GM13976 (cell line): ENCODE results near the gene CNOT10.

Source experiments
- DNase-seq: peaks from one replicate; pipeline ENCODE4 v3.0.0; 2012; ENCODE audit warnings: low spot score
- in situ Hi-C: fragments of 300-500 bp; cut with MboI; formaldehyde crosslinking; loops from one replicate; pipeline ENCODE4 v1.12.0; 2022; ENCODE audit warnings: low sequenced_read_pairs, mixed read lengths, inconsistent platforms; ENCODE audit not compliant: unreplicated experiment
- TF ChIP-seq, protein P1 (sequence below): IDR thresholded peaks from 2 replicates; pipeline ENCODE4 v1.5.1; 2012; ENCODE audit warnings: borderline replicate concordance, mild to moderate bottlenecking; ENCODE audit not compliant: insufficient read depth; ENCODE audit errors: extremely low read depth, missing control alignments, control extremely low read depth

CNOT10 gene, protein sequence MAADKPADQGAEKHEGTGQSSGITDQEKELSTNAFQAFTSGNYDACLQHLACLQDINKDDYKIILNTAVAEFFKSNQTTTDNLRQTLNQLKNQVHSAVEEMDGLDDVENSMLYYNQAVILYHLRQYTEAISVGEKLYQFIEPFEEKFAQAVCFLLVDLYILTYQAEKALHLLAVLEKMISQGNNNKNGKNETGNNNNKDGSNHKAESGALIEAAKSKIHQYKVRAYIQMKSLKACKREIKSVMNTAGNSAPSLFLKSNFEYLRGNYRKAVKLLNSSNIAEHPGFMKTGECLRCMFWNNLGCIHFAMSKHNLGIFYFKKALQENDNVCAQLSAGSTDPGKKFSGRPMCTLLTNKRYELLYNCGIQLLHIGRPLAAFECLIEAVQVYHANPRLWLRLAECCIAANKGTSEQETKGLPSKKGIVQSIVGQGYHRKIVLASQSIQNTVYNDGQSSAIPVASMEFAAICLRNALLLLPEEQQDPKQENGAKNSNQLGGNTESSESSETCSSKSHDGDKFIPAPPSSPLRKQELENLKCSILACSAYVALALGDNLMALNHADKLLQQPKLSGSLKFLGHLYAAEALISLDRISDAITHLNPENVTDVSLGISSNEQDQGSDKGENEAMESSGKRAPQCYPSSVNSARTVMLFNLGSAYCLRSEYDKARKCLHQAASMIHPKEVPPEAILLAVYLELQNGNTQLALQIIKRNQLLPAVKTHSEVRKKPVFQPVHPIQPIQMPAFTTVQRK

DNA sequence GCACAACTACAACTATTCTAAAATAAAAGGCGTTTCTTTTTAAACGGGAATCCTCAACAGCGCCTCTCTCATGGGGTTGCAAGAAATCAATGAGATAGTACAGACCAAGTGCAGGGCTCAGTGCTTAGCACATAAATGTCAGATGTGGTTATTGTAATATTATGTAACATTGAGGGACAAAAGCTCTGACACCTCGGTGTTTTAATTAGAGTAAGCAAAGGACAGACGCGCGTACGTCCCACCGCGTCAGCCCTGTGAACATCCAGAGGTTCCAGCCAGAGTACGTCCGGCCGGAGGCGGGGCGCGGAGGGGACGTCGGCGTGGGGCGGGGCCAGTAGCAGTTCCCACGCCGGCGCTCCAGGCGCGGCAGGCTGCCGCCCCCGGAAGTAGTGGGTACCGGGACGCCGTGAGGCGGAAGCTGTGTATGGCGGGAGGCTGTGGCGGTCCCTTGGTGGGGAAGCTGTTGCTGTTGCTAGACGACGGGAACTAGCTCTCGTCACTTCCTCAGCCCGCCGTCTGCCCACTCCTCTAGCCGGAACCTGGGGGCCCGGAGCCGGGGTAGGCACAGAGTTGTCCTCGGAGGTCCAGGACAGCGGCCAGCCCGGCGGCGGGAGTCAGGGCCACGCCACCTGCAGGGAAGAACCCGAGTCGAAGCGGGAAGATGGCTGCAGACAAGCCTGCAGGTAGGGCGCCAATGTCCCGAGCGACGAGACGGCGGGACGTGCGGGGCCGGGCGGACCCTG, at the start of gene CNOT10:
CNOT10 (plus strand) TSS at position 389 of the 743 bp plus-strand sequence; CDS start at position 662, 273 bp downstream.
- TF ChIP-seq, protein P1, sequence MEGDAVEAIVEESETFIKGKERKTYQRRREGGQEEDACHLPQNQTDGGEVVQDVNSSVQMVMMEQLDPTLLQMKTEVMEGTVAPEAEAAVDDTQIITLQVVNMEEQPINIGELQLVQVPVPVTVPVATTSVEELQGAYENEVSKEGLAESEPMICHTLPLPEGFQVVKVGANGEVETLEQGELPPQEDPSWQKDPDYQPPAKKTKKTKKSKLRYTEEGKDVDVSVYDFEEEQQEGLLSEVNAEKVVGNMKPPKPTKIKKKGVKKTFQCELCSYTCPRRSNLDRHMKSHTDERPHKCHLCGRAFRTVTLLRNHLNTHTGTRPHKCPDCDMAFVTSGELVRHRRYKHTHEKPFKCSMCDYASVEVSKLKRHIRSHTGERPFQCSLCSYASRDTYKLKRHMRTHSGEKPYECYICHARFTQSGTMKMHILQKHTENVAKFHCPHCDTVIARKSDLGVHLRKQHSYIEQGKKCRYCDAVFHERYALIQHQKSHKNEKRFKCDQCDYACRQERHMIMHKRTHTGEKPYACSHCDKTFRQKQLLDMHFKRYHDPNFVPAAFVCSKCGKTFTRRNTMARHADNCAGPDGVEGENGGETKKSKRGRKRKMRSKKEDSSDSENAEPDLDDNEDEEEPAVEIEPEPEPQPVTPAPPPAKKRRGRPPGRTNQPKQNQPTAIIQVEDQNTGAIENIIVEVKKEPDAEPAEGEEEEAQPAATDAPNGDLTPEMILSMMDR, result no peak
- in situ Hi-C loops, result no loop called here
- DNase-seq, result peak; percentile 96

GRCh38 chr3:32640939-32641338, 44.0 kb upstream of the CNOT10 start:
- in situ Hi-C loops, result no loop called here
- TF ChIP-seq, protein P1, result no peak
- DNase-seq, result no peak

GRCh38 chr3:32641356-32641755, 43.6 kb upstream of the CNOT10 start:
- TF ChIP-seq, protein P1, result no peak
- in situ Hi-C loops, result no loop called here
- DNase-seq, result no peak

DNA sequence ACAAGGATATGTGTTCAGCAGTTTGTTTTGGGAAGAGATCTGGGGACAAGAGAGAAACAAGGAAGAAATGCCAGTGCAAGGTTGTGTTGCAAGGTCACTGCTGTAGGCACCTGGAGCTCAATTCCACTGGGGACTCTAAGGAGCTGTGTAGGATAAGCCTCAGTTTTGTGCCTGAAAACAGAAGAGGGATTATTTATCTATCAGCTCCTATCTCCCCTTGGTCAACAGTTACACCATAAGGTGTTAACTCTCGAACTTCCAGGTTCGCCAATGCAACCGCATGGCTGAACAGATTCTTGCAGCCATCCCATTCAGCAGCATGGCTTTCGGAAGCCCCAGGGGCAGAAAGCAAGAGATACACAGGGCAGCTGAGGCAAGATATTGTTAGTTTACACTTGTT, 41.6 kb upstream of the CNOT10 start:
- TF ChIP-seq, protein P1, result no peak
- in situ Hi-C loops, result no loop called here
- DNase-seq, result no peak

- DNase-seq, result no peak
- in situ Hi-C loops, result no loop called here
These were observed 41.2 kb upstream of the CNOT10 start for GRCh38 chr3:32643816-32644215.

DNA sequence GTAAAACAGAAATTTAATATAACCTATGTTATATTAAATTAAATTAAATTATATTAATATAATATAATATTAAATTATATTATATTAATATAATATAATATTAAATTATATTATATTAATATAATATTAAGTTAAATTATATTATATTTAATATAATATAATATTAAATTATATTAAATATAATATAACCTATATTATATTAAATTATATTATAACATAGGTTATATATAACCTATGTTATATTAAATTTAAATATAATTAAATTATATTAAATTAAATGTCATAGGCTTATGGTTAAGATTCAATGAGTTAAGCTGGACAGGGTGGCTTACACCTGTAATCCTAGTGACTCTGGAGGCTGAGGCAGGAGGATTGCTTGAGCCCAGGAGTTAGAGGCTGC, 40.6 kb upstream of the CNOT10 start:
- no peak for DNase-seq
- TF ChIP-seq, protein P1, result no peak
- in situ Hi-C loops, result no loop called here

More at GRCh38 chr3:32643816-32644215, 41.2 kb upstream of the CNOT10 start:
- TF ChIP-seq, protein P1, result no peak
